B cell (primary cell): ENCODE results near the gene PLCB3. TPM values are rescaled to one million over a fixed set of nuclear protein-coding genes. Genes with fewer than 3 reads are reported as not detected.

ENCODE experiments used
- ATAC-seq: fragments of 200-7000 bp; cut with Tn5 transposase; one replicate; pipeline ENCODE4 v1.10.0; 2021; ENCODE audit warnings: low read depth, mild to moderate bottlenecking, moderate number of reproducible peaks, moderate library complexity
- CTCF ChIA-PET: fragments of 350-600 bp; sonication (Branson Sonifier 250); formaldehyde crosslinking; loops from one replicate; lab custom pipeline; 2021; ENCODE audit warnings: antibody characterized with exemption, inconsistent platforms; lab: Charles Lee
- POLR2A ChIA-PET: fragments of 350-600 bp; sonication (Branson Sonifier 250); formaldehyde crosslinking; loops from one replicate; lab custom pipeline; 2021; ENCODE audit warnings: antibody characterized with exemption; lab: Charles Lee
- DNase-seq: peaks from one replicate; pipeline ENCODE4 v3.0.0; 2013
- H2AFZ ChIP-seq: 2 replicates; pipeline ENCODE4 v1.6.1; 2012; ENCODE audit warnings: mild to moderate bottlenecking, low read depth, low read length; ENCODE audit not compliant: insufficient read depth, poor library complexity, severe bottlenecking
- H3K27ac ChIP-seq, 2 donors: 1 replicate in 1 of 2; 2 replicates in 1 of 2; pipeline ENCODE4 v1.5.1; 2012 to 2013; ENCODE audit warnings: low read length in 2 of 2, mild to moderate bottlenecking in 2 of 2, moderate library complexity in 1 of 2
- H3K27me3 ChIP-seq, 4 experiments: fragments of 200-600 bp in 1 of 4; sonication (generic) in 1 of 4; replicated peaks in 1 of 4; 1 replicate in 2 of 4; 2 replicates in 2 of 4; pipeline versions ENCODE4 v1.6.1 to v1.7.0; 2013 to 2016; ENCODE audit warnings: low read length in 3 of 4, mild to moderate bottlenecking in 2 of 4, mixed read lengths in 1 of 4, moderate library complexity in 1 of 4; ENCODE audit not compliant: insufficient read depth in 4 of 4, control insufficient read depth in 3 of 4; ENCODE audit errors: control extremely low read depth in 1 of 4
- H3K36me3 ChIP-seq, 2 experiments: replicated peaks in 1 of 2; 1 replicate in 1 of 2; 2 replicates in 1 of 2; pipeline versions ENCODE4 v1.6.1 to v1.7.1; 2013; ENCODE audit warnings: low read length in 1 of 2; ENCODE audit not compliant: insufficient read depth in 2 of 2, control insufficient read depth in 1 of 2; ENCODE audit errors: control extremely low read depth in 1 of 2, extremely low read depth in 1 of 2
- H3K4me1 ChIP-seq, 2 donors: fragments of 200-600 bp in 1 of 2; sonication (generic) in 1 of 2; 1 replicate in 1 of 2; 2 replicates in 1 of 2; pipeline versions ENCODE4 v1.5.1 to v1.6.1; 2013 to 2017; ENCODE audit warnings: low read length in 2 of 2; ENCODE audit not compliant: control insufficient read depth in 2 of 2, insufficient read depth in 2 of 2
- H3K4me2 ChIP-seq: replicated peaks from 2 replicates; pipeline ENCODE3; 2012; ENCODE audit warnings: mild to moderate bottlenecking, low read depth, low read length; ENCODE audit not compliant: poor library complexity, severe bottlenecking
- H3K4me3 ChIP-seq, 5 experiments: fragments of 200-600 bp in 1 of 5; sonication (generic) in 1 of 5; 1 replicate in 3 of 5; 2 replicates in 2 of 5; pipeline versions ENCODE4 v1.5.1 to v1.7.0; 2011 to 2016; ENCODE audit warnings: low read length in 4 of 5, mild to moderate bottlenecking in 4 of 5, low read depth in 2 of 5, control low read depth in 1 of 5, moderate library complexity in 1 of 5; ENCODE audit not compliant: insufficient read depth in 1 of 5; ENCODE audit errors: control extremely low read depth in 1 of 5, extremely low read depth in 1 of 5
- H3K79me2 ChIP-seq: fragments of 200-600 bp; sonication (generic); one replicate; pipeline ENCODE4 v1.6.0; 2016; ENCODE audit warnings: low read length; ENCODE audit not compliant: control insufficient read depth, insufficient read depth
- H3K9ac ChIP-seq: fragments of 200-600 bp; sonication (generic); 2 replicates; pipeline ENCODE4 v1.6.1; 2017; ENCODE audit warnings: mild to moderate bottlenecking, low read length, moderate library complexity
- H3K9me3 ChIP-seq, 3 donors: one replicate each; pipeline versions ENCODE4 v1.6.1 to v1.7.1; 2013; ENCODE audit warnings: low read length in 2 of 3; ENCODE audit not compliant: control insufficient read depth in 2 of 3, insufficient read depth in 1 of 3; ENCODE audit errors: control extremely low read depth in 1 of 3
- H4K20me1 ChIP-seq: 2 replicates; pipeline ENCODE4 v1.6.0; 2012; ENCODE audit warnings: mild to moderate bottlenecking, low read length; ENCODE audit not compliant: insufficient read depth, control insufficient read depth, poor library complexity, severe bottlenecking
- H3K27ac Mint-ChIP-seq: one replicate; pipeline ENCODE4 v1.8.0; 2021; ENCODE audit warnings: mixed read lengths
- H3K27me3 Mint-ChIP-seq: one replicate; pipeline ENCODE4 v1.8.0; 2021; ENCODE audit warnings: mixed read lengths
- H3K4me1 Mint-ChIP-seq: one replicate; pipeline ENCODE4 v1.8.0; 2021; ENCODE audit warnings: mixed read lengths
- H3K4me3 Mint-ChIP-seq: one replicate; pipeline ENCODE4 v1.8.0; 2021; ENCODE audit warnings: mixed read lengths
- H3K9me3 Mint-ChIP-seq: one replicate; pipeline ENCODE4 v1.8.0; 2022; ENCODE audit warnings: mixed read lengths; ENCODE audit not compliant: insufficient read depth
- CTCF ChIP-seq: fragments of 200-600 bp; IDR thresholded peaks from one replicate; pipeline ENCODE4 v1.8.0; 2022; ENCODE audit warnings: antibody characterized with exemption, mild to moderate bottlenecking
- EZH2 ChIP-seq: IDR thresholded peaks from 2 replicates; pipeline ENCODE4 v1.6.1; 2012; ENCODE audit warnings: borderline replicate concordance, low read depth, mild to moderate bottlenecking, moderate library complexity, low read length; ENCODE audit not compliant: insufficient read depth, poor library complexity, severe bottlenecking
- WGBS: methylation state at CpG from one replicate; pipeline ENCODE4 v1.1.5; 2013; ENCODE audit warnings: missing lambda C conversion rate; ENCODE audit not compliant: insufficient coverage; 5-methylcytosine and 5-hydroxymethylcytosine counted together
- intact Hi-C: fragments of 100-400 bp; cut with micrococcal nuclease; formaldehyde crosslinking; loops from one replicate; pipeline ENCODE4 v1.10.0; 2022
- polyA plus RNA-seq: library from polyadenylated mRNA; depleted of rRNA; stranded (reverse); fragments of >200 nt; gene quantifications from 2 replicates; pipeline ENCODE4 v1.2.3, GENCODE V29; 2012
- total RNA-seq, 2 donors: library from RNA; stranded (reverse); fragments of 120-200 nt in 1 of 2; gene quantifications; 1 replicate in 1 of 2; 2 replicates in 1 of 2; pipeline versions ENCODE4 v1.2.3 to v1.2.4, GENCODE V29; 2013 to 2022

Gene PLCB3
- total and polyA plus RNA-seq, 2 donors (not counting 1 experiment from before 2014, with no cell fraction given), result 3.0 to 8.1 TPM

- H3K27ac Mint-ChIP-seq, result peak overlapping the region; percentile 26
- no peaks in the 10 kb centered on the region for H3K27me3 Mint-ChIP-seq
- CTCF ChIA-PET, result interaction anchor here (0.8 to 10.4 kb wide), 14 partner anchors 9 to 65 kb away, joined by 3 to 141 read pairs (median 8); partner anchors contain the start of genes BAD, CATSPERZ, DNAJC4 and FERMT3
- ATAC-seq (no peak), DNase-seq (no peak)
- intact Hi-C loops, result loop anchor here (1.0 kb wide), 4 partner anchors 19 to 54 kb away; partner anchors contain the start of genes BAD, NUDT22 and TRPT1
- TF ChIP-seq EZH2, result no peak
- H3K4me1 Mint-ChIP-seq, result peaks cover 28% of the 10 kb centered on the region
- Histone ChIP-seq H3K27ac (no peak overlapping the region), H3K4me1 (peaks cover 19 to 43% of the 10 kb centered on the region in 2 donors), H3K4me3 (peak overlapping the region in 4 of 5 experiments; percentile 41 to 87 (median 50)), H3K36me3 (no peaks in the 10 kb centered on the region), H3K4me2 (peak overlapping the region; percentile 90), H3K79me2 (peaks cover 4% of the 10 kb centered on the region), H3K27me3 (no peaks in the 10 kb centered on the region), H4K20me1 (no peaks in the 10 kb centered on the region), H3K9ac (peak overlapping the region; percentile 53), H2AFZ (peak overlapping the region; percentile 82), H3K9me3 (no peaks in the 10 kb centered on the region)
- peak overlapping the region; percentile 89 for H3K4me3 Mint-ChIP-seq
- H3K9me3 Mint-ChIP-seq, result no peaks in the 10 kb centered on the region
- WGBS, result 26% methylated on average over 12 of the region's 13 CpGs
- POLR2A ChIA-PET, result interaction anchor here (0.8 to 1.8 kb wide), 5 partner anchors 9 to 68 kb away, joined by 3 to 5 read pairs (median 3); partner anchors contain the start of genes FKBP2 and PRDX5
Measured at GRCh38 chr11:64250415-64251015, 815 bp upstream of the PLCB3 start.

GRCh38 chr11:64251753-64252002 is 348 bp downstream of the PLCB3 start:
- intact Hi-C loops, result loop anchor here (1.0 kb wide), 4 partner anchors 18 to 53 kb away; partner anchors contain the start of genes BAD, NUDT22 and TRPT1
- peaks cover 4% of the 10 kb centered on the region for H3K79me2 ChIP-seq
- CTCF ChIA-PET, result interaction anchor here (0.7 to 10.4 kb wide), 13 partner anchors 10 to 104 kb away, joined by 3 to 141 read pairs (median 6); partner anchors contain the start of genes CATSPERZ, FERMT3, FKBP2 and NUDT22
- ATAC-seq, result no peak
- DNase-seq, result no peak
- H3K4me2 ChIP-seq, result peak overlapping the region; percentile 90
- no peaks in the 10 kb centered on the region for H3K27me3 Mint-ChIP-seq
- peak overlapping the region; percentile 76 for H3K9ac ChIP-seq
- H2AFZ ChIP-seq, result peak overlapping the region; percentile 82
- H3K27ac Mint-ChIP-seq, result peak overlapping the region; percentile 76
- no peaks in the 10 kb centered on the region for H3K9me3 Mint-ChIP-seq
- no peaks in the 10 kb centered on the region for H3K9me3 ChIP-seq
- WGBS, result 0% methylated on average over 18 of the region's 18 CpGs
- no peak for TF ChIP-seq EZH2
- TF ChIP-seq CTCF, result no peak
- H3K27ac ChIP-seq, result no peak overlapping the region
- H3K27me3 ChIP-seq, result no peaks in the 10 kb centered on the region
- H3K36me3 ChIP-seq, result no peaks in the 10 kb centered on the region
- peaks cover 22% of the 10 kb centered on the region for H3K4me1 Mint-ChIP-seq
- peaks cover 17 to 35% of the 10 kb centered on the region in 2 donors for H3K4me1 ChIP-seq
- POLR2A ChIA-PET, result interaction anchor here (0.7 to 1.2 kb wide), 3 partner anchors 9 to 33 kb away, joined by 3 to 6 read pairs (median 5); partner anchors contain the start of genes BAD and GPR137
- H4K20me1 ChIP-seq, result no peaks in the 10 kb centered on the region
- H3K4me3 Mint-ChIP-seq, result peak overlapping the region; percentile 88
- peak overlapping the region; percentile 39 to 87 (median 63) for H3K4me3 ChIP-seq
